Spleen (tissue), 11 donors: ENCODE measurements around the gene DNAJA3. TPM values are rescaled to one million over a fixed set of nuclear protein-coding genes. Genes with fewer than 3 reads are reported as not detected.
A peak's percentile ranks its signal among the peaks of the same experiment; 100 is the strongest.

ENCODE experiments used
- DNase-seq: peaks from one replicate; pipeline ENCODE4 v3.0.0-alpha.2; 2020
- H3K27ac ChIP-seq, 8 donors: fragments of 200-600 bp; sonication (generic) in 7 of 8; 1 replicate in 4 of 8; 2 replicates in 4 of 8; pipeline versions ENCODE4 v1.5.0 to v1.8.0; 2016 to 2021; ENCODE audit warnings: inconsistent platforms in 4 of 8, mild to moderate bottlenecking in 4 of 8, moderate library complexity in 1 of 8
- H3K27me3 ChIP-seq, 7 donors: fragments of 200-600 bp; sonication (generic) in 6 of 7; replicated peaks in 1 of 7; 1 replicate in 4 of 7; 2 replicates in 3 of 7; pipeline versions ENCODE4 v1.5.0 to v1.8.0; 2016 to 2021; ENCODE audit warnings: inconsistent platforms in 3 of 7, mild to moderate bottlenecking in 1 of 7
- H3K36me3 ChIP-seq, 6 donors: fragments of 200-600 bp; sonication (generic) in 5 of 6; 1 replicate in 4 of 6; 2 replicates in 2 of 6; pipeline versions ENCODE4 v1.5.0 to v1.8.0; 2016 to 2021; ENCODE audit warnings: inconsistent platforms in 2 of 6
- H3K4me1 ChIP-seq, 6 donors: fragments of 200-600 bp; sonication (generic) in 5 of 6; 1 replicate in 3 of 6; 2 replicates in 3 of 6; pipeline versions ENCODE4 v1.5.0 to v1.8.0; 2016 to 2021; ENCODE audit warnings: inconsistent platforms in 3 of 6
- H3K4me3 ChIP-seq, 8 donors: fragments of 200-600 bp; sonication (generic) in 7 of 8; 1 replicate in 4 of 8; 2 replicates in 4 of 8; pipeline versions ENCODE4 v1.5.0 to v1.8.0; 2016 to 2021; ENCODE audit warnings: inconsistent platforms in 4 of 8, mild to moderate bottlenecking in 4 of 8, moderate library complexity in 2 of 8
- H3K9me3 ChIP-seq, 8 donors: fragments of 200-600 bp; sonication (generic) in 7 of 8; 1 replicate in 4 of 8; 2 replicates in 4 of 8; pipeline versions ENCODE4 v1.5.0 to v1.8.0; 2016 to 2021; ENCODE audit warnings: inconsistent platforms in 4 of 8
- CTCF ChIP-seq, 11 experiments: fragments of 200-600 bp in 7 of 11; fragments of 450-650 bp in 4 of 11; sonication (generic) in 4 of 11; IDR thresholded peaks in 8 of 11; conservative IDR thresholded peaks in 3 of 11; 1 replicate in 7 of 11; 2 replicates in 4 of 11; pipeline versions ENCODE4 v1.4.0 to v1.8.0; 2016 to 2021; ENCODE audit warnings: antibody characterized with exemption in 11 of 11, inconsistent platforms in 4 of 11, mild to moderate bottlenecking in 1 of 11
- POLR2A ChIP-seq, 3 donors: fragments of 450-650 bp; IDR thresholded peaks; one replicate each; pipeline ENCODE4 v1.5.1; 2017; ENCODE audit warnings: antibody characterized with exemption in 3 of 3, mild to moderate bottlenecking in 1 of 3
- POLR2AphosphoS5 ChIP-seq, 3 donors: sonication (generic); formaldehyde crosslinking; IDR thresholded peaks; one replicate each; pipeline ENCODE4 v1.5.1; 2017; ENCODE audit warnings: antibody characterized with exemption in 3 of 3
- WGBS, 5 donors: extraction: QIAGEN DNeasy Blood & Tissue Kit in 3 of 5; methylation state at CpG; one replicate each; pipeline versions ENCODE4 v1.1.5 to v1.1.7; 2013 to 2018; 5-methylcytosine and 5-hydroxymethylcytosine counted together
- intact Hi-C: fragments of 100-400 bp; cut with DNase I; formaldehyde crosslinking; loops from one replicate; pipeline ENCODE4 v1.15.0; 2023; ENCODE audit warnings: low total_unique reads
- polyA plus RNA-seq, 3 donors: library from polyadenylated mRNA; stranded (reverse); fragments of 200-250 nt; gene quantifications; one replicate each; pipeline ENCODE4 v1.2.1, GENCODE V29; 2013
- total RNA-seq, 7 donors: library from RNA; depleted of rRNA in 3 of 7; stranded (reverse); fragments of >200 nt in 3 of 7; fragmentation: NEBNext Ultra II Directional in 4 of 7; extraction: Animal tissue kit (Norgen Biotek cat#: 25700) in 4 of 7; gene quantifications; one replicate each; pipeline versions ENCODE4 v1.1.0 to v1.2.1, GENCODE V29; 2016 to 2021
- donor health status: healthy with polysubstance abuse.
- donor health status: DM: no; HTN: no; CAD: no; lungs with moderate emphysema.
- donor health status: DM: no; HTN: no; CAD: no.
- donor health status: Bipolar disorder and iron deficiency.
- donor health status: healthy.
- donor health status: DM: no; HTN: no; CAD: no.
- donor health status: DM: yes; HTN: yes; CAD: no.

The DNAJA3 gene
- total and polyA plus RNA-seq, 10 donors: 16.9 to 47.6 (median 35.3) TPM

- peaks cover 0 to 62% (median 13%) of the 10 kb centered on the region in 6 donors for H3K4me1 ChIP-seq
- H3K4me3 ChIP-seq: no peak overlapping the region
- DNase-seq: peak; percentile 51
- 69 to 77% (median 72%) methylated on average over 6 to 9 of the region's 9 CpGs for WGBS, 5 donors
- no peaks in the 10 kb centered on the region for H3K27me3 ChIP-seq
- H3K36me3 ChIP-seq: peaks cover 0 to 100% (median 63%) of the 10 kb centered on the region in 6 donors
- H3K27ac ChIP-seq: no peak overlapping the region
- no peaks in the 10 kb centered on the region for H3K9me3 ChIP-seq
- no peak for TF ChIP-seq POLR2A (IDR thresholded peaks at IDR 0.05)
- no peak for TF ChIP-seq CTCF (IDR thresholded peaks at IDR 0.05 in 8 of 11, conservative IDR thresholded peaks at IDR 0.05 in 3 of 11)
- no peak for TF ChIP-seq POLR2AphosphoS5 (IDR thresholded peaks at IDR 0.05)
- intact Hi-C loops: no loop called here
These were observed 30.5 kb upstream of the DNAJA3 start for GRCh38 chr16:4395055-4395726.

- WGBS, 5 donors: 89 to 92% (median 92%) methylated on average over 9 of the region's 9 CpGs
- Histone ChIP-seq H3K4me3 (no peak overlapping the region), H3K9me3 (no peaks in the 10 kb centered on the region), H3K4me1 (peaks cover 0 to 52% (median 9%) of the 10 kb centered on the region in 6 donors), H3K36me3 (peaks cover 0 to 100% (median 65%) of the 10 kb centered on the region in 6 donors), H3K27me3 (no peaks in the 10 kb centered on the region), H3K27ac (peak overlapping the region in 2 of 8 donors; percentile 18 to 38)
- no peak for TF ChIP-seq CTCF (IDR thresholded peaks at IDR 0.05 in 8 of 11, conservative IDR thresholded peaks at IDR 0.05 in 3 of 11)
- TF ChIP-seq POLR2A (IDR thresholded peaks at IDR 0.05): no peak
- no peak for TF ChIP-seq POLR2AphosphoS5 (IDR thresholded peaks at IDR 0.05)
- DNase-seq: no peak
- intact Hi-C loops: no loop called here
These were observed 26.5 kb upstream of the DNAJA3 start for GRCh38 chr16:4399001-4399730.

- intact Hi-C loops: loop anchor here (5.0 kb wide), 1 partner anchor 44 kb away; no protein-coding TSS in a partner anchor
- Histone ChIP-seq H3K27me3 (no peaks in the 10 kb centered on the region), H3K4me1 (peaks cover 0 to 43% (median 9%) of the 10 kb centered on the region in 6 donors), H3K4me3 (no peak overlapping the region), H3K9me3 (no peaks in the 10 kb centered on the region), H3K36me3 (peaks cover 0 to 100% (median 70%) of the 10 kb centered on the region in 6 donors), H3K27ac (no peak overlapping the region)
- peak; percentile 47 for DNase-seq
- no peak for TF ChIP-seq POLR2A (IDR thresholded peaks at IDR 0.05)
- peak in 1 of 3 donors; percentile 36 for TF ChIP-seq POLR2AphosphoS5 (IDR thresholded peaks at IDR 0.05)
- no peak for TF ChIP-seq CTCF (IDR thresholded peaks at IDR 0.05 in 8 of 11, conservative IDR thresholded peaks at IDR 0.05 in 3 of 11)
- WGBS, 5 donors: 93 to 96% (median 96%) methylated on average over 12 of the region's 12 CpGs
These were observed 24.6 kb upstream of the DNAJA3 start for GRCh38 chr16:4401094-4401501.

- Histone ChIP-seq H3K36me3 (peaks cover 0 to 100% (median 74%) of the 10 kb centered on the region in 6 donors), H3K27ac (no peak overlapping the region), H3K4me3 (no peak overlapping the region), H3K9me3 (no peaks in the 10 kb centered on the region), H3K27me3 (no peaks in the 10 kb centered on the region), H3K4me1 (peaks cover 0 to 43% (median 9%) of the 10 kb centered on the region in 6 donors)
- no peak for DNase-seq
- intact Hi-C loops: loop anchor here (5.0 kb wide), 1 partner anchor 44 kb away; no protein-coding TSS in a partner anchor
- WGBS, 5 donors: 94 to 99% (median 96%) methylated on average over 12 of the region's 12 CpGs
- no peak for TF ChIP-seq POLR2AphosphoS5 (IDR thresholded peaks at IDR 0.05)
- no peak for TF ChIP-seq POLR2A (IDR thresholded peaks at IDR 0.05)
- no peak for TF ChIP-seq CTCF (IDR thresholded peaks at IDR 0.05 in 8 of 11, conservative IDR thresholded peaks at IDR 0.05 in 3 of 11)
These were observed 24.2 kb upstream of the DNAJA3 start for GRCh38 chr16:4401510-4401909.
